ENCODE data around the gene GAB2.
"Not testable (repeated sequence)": the region's sequence is repeated elsewhere in the genome, so short reads cannot be mapped to it uniquely, and the experiment has no call there.

GAB2 gene

GRCh38 chr11:78284260-78284659 is 133.4 kb downstream of the GAB2 start:
- no peaks in the 10 kb centered on the region for H3K27me3 Mint-ChIP-seq (ENCODE audit: low read depth)
- peaks cover 6% of the 10 kb centered on the region for H3K4me1 Mint-ChIP-seq
- peaks cover 5% of the 10 kb centered on the region for H3K9me3 Mint-ChIP-seq
- peaks cover 4% of the 10 kb centered on the region for H3K36me3 Mint-ChIP-seq (ENCODE audit: low read depth)
- no peak overlapping the region for H3K4me3 Mint-ChIP-seq
- H3K27ac Mint-ChIP-seq: no peak overlapping the region
- TF ChIP-seq CTCF (IDR thresholded peaks at IDR 0.05; ENCODE audit: unreplicated experiment in 3 of 3): no peak

GRCh38 chr11:78282821-78283220 is 134.8 kb downstream of the GAB2 start:
- no peaks in the 10 kb centered on the region for H3K9me3 Mint-ChIP-seq
- no peaks in the 10 kb centered on the region for H3K27me3 Mint-ChIP-seq (ENCODE audit: low read depth)
- H3K4me3 Mint-ChIP-seq: no peak overlapping the region
- no peak overlapping the region for H3K27ac Mint-ChIP-seq
- peaks cover 7% of the 10 kb centered on the region for H3K4me1 Mint-ChIP-seq
- no peak for TF ChIP-seq CTCF (IDR thresholded peaks at IDR 0.05; ENCODE audit: unreplicated experiment in 3 of 3)
- peaks cover 4% of the 10 kb centered on the region for H3K36me3 Mint-ChIP-seq (ENCODE audit: low read depth)

- no peaks in the 10 kb centered on the region for H3K27me3 Mint-ChIP-seq (ENCODE audit: low read depth)
Observed at GRCh38 chr11:78281511-78281910, 136.1 kb downstream of the GAB2 start.

GRCh38 chr11:78277314-78277994 is 140.2 kb downstream of the GAB2 start:
- Mint-ChIP-seq H3K9me3 (peaks cover 13% of the 10 kb centered on the region), H3K27ac (peak overlapping the region; percentile 75), H3K36me3 (ENCODE audit: low read depth) (peaks cover 21% of the 10 kb centered on the region), H3K27me3 (ENCODE audit: low read depth) (no peaks in the 10 kb centered on the region), H3K4me1 (peaks cover 16% of the 10 kb centered on the region), H3K4me3 (no peak overlapping the region)
- no peak for TF ChIP-seq CTCF (IDR thresholded peaks at IDR 0.05; ENCODE audit: unreplicated experiment in 3 of 3)

More at GRCh38 chr11:78281511-78281910, 136.1 kb downstream of the GAB2 start:
- peaks cover 16% of the 10 kb centered on the region for H3K4me1 Mint-ChIP-seq
- peaks cover 4% of the 10 kb centered on the region for H3K36me3 Mint-ChIP-seq (ENCODE audit: low read depth)
- H3K9me3 Mint-ChIP-seq: no peaks in the 10 kb centered on the region
- TF ChIP-seq CTCF (IDR thresholded peaks at IDR 0.05; ENCODE audit: unreplicated experiment in 3 of 3): no peak
- H3K27ac Mint-ChIP-seq: no peak overlapping the region
- no peak overlapping the region for H3K4me3 Mint-ChIP-seq

GRCh38 chr11:78276311-78276710 is 141.3 kb downstream of the GAB2 start:
- TF ChIP-seq CTCF (IDR thresholded peaks at IDR 0.05; ENCODE audit: unreplicated experiment in 3 of 3): no peak
- Mint-ChIP-seq H3K4me1 (peaks cover 16% of the 10 kb centered on the region), H3K9me3 (peaks cover 24% of the 10 kb centered on the region), H3K4me3 (no peak overlapping the region), H3K27ac (peak overlapping the region in 1 of 3 experiments; percentile 69), H3K27me3 (ENCODE audit: low read depth) (no peaks in the 10 kb centered on the region), H3K36me3 (ENCODE audit: low read depth) (peaks cover 33% of the 10 kb centered on the region)

GRCh38 chr11:78274739-78275138 is 142.9 kb downstream of the GAB2 start:
- TF ChIP-seq CTCF (IDR thresholded peaks at IDR 0.05; ENCODE audit: unreplicated experiment in 3 of 3): no peak
- Mint-ChIP-seq H3K9me3 (peaks cover 27% of the 10 kb centered on the region), H3K27ac (peak overlapping the region in 2 of 3 experiments; percentile 20 to 42), H3K27me3 (ENCODE audit: low read depth) (no peaks in the 10 kb centered on the region), H3K4me1 (peaks cover 16% of the 10 kb centered on the region), H3K4me3 (no peak overlapping the region), H3K36me3 (ENCODE audit: low read depth) (peaks cover 31% of the 10 kb centered on the region)

- not testable (repeated sequence) for H3K27ac Mint-ChIP-seq
- H3K36me3 Mint-ChIP-seq (ENCODE audit: low read depth): peaks cover 31% of the 10 kb centered on the region
Observed at GRCh38 chr11:78272625-78273269, 144.9 kb downstream of the GAB2 start.

GRCh38 chr11:78271801-78272200 is 145.8 kb downstream of the GAB2 start:
- H3K4me3 Mint-ChIP-seq; H3K27me3 Mint-ChIP-seq (ENCODE audit: low read depth): not testable (repeated sequence)
- Mint-ChIP-seq H3K36me3 (ENCODE audit: low read depth) (peaks cover 31% of the 10 kb centered on the region), H3K27ac (peak overlapping the region in 1 of 3 experiments; percentile 98), H3K4me1 (peaks cover 28% of the 10 kb centered on the region), H3K9me3 (peaks cover 27% of the 10 kb centered on the region)

More at GRCh38 chr11:78272625-78273269, 144.9 kb downstream of the GAB2 start:
- H3K4me3 Mint-ChIP-seq; H3K27me3 Mint-ChIP-seq (ENCODE audit: low read depth): not testable (repeated sequence)
- peaks cover 29% of the 10 kb centered on the region for H3K4me1 Mint-ChIP-seq
- H3K9me3 Mint-ChIP-seq: peaks cover 27% of the 10 kb centered on the region

All from nephron (organoid).